GM19372 (cell line): ENCODE measurements around the gene PRR19.

Source experiments
- ATAC-seq: cut with Tn5 transposase; IDR thresholded peaks from one replicate; pipeline ENCODE4 v1.9.1; 2021; ENCODE audit warnings: mild to moderate bottlenecking, low read depth, moderate library complexity; ENCODE audit not compliant: unreplicated experiment

Gene PRR19

GRCh38 chr19:42292963-42293362 is 9.0 kb upstream of the PRR19 start:
- no peak for ATAC-seq

- no peak for ATAC-seq
These were observed 8.4 kb upstream of the PRR19 start for GRCh38 chr19:42293540-42293939.

- ATAC-seq: no peak
These were observed 8.0 kb upstream of the PRR19 start for GRCh38 chr19:42293948-42294347.

GRCh38 chr19:42294471-42295137 is 7.3 kb upstream of the PRR19 start:
- ATAC-seq: no peak

GRCh38 chr19:42295342-42295741 is 6.6 kb upstream of the PRR19 start:
- ATAC-seq: no peak

GRCh38 chr19:42295831-42296525 is 6.0 kb upstream of the PRR19 start:
- ATAC-seq: no peak

- ATAC-seq: no peak
These were observed 4.9 kb upstream of the PRR19 start for GRCh38 chr19:42297039-42297438.

GRCh38 chr19:42303101-42303464 is 1.2 kb downstream of the PRR19 start:
- ATAC-seq: no peak

- no peak for ATAC-seq
These were observed 1.9 kb downstream of the PRR19 start for GRCh38 chr19:42303876-42304275.

GRCh38 chr19:42306646-42307045 is 4.7 kb downstream of the PRR19 start:
- no peak for ATAC-seq

GRCh38 chr19:42309686-42310085 is 7.8 kb downstream of the PRR19 start:
- ATAC-seq: no peak

- no peak for ATAC-seq
These were observed 9.7 kb downstream of the PRR19 start for GRCh38 chr19:42311657-42312056.

GRCh38 chr19:42312370-42312769 is 10.4 kb downstream of the PRR19 start:
- no peak for ATAC-seq

GRCh38 chr19:42313096-42313839 is 11.3 kb downstream of the PRR19 start, which contains the start of gene TMEM145:
Gene TMEM145 (plus strand): TSS chr19:42313309. CDS start chr19:42313377, 68 bp downstream.
- no peak for ATAC-seq

- ATAC-seq: no peak
These were observed 12.2 kb downstream of the PRR19 start for GRCh38 chr19:42313840-42314755.

GRCh38 chr19:42315024-42315423 is 13.1 kb downstream of the PRR19 start:
- no peak for ATAC-seq

- ATAC-seq: no peak
These were observed 14.6 kb downstream of the PRR19 start for GRCh38 chr19:42316223-42317211.

GRCh38 chr19:42317535-42317934 is 15.6 kb downstream of the PRR19 start:
- ATAC-seq: no peak

- ATAC-seq: no peak
These were observed 20.4 kb downstream of the PRR19 start for GRCh38 chr19:42322305-42322704.
